ENCODE data around the gene ZNF385B.

ZNF385B gene

DNA sequence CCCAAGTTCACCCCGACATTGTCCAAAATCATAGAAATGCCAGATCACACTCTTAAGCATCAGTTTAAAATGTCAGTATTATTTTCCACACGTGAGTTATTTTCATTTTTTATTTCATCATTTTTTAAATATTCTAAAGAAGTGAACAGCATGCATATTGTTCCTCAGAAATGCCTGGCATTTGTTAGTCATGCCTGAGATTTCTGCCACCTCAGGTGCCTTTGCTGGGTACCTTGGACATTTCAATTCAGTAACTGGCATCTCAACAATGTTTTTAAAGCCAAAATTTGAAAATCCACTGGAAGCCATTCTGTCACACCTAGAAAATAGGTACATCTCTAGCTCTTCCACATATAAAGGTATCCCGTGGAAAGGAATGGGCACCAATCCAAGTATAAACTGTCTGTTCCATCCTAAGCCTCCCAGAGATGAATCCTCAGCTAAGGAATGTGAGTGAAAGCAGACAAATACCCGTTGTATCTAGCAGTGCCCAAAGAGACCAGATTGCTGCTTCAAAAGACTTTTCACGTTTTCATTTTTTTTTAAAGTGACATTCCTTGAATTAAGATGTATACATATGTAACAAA lies 159.8 kb downstream of the ZNF385B start:
- H3K27ac ChIP-seq (ENCODE audit: low read depth, low read length), result no peak overlapping the region
- H3K36me3 ChIP-seq (ENCODE audit: control insufficient read depth in 5 of 5, insufficient read depth in 5 of 5, low read length in 5 of 5), result no peaks in the 10 kb centered on the region
- peaks cover 0 to 4% (median 0%) of the 10 kb centered on the region in 5 donors for H3K9me3 ChIP-seq (ENCODE audit: control insufficient read depth in 5 of 5, low read length in 5 of 5)
- H3K27me3 ChIP-seq (ENCODE audit: control insufficient read depth in 5 of 5, insufficient read depth in 4 of 5, low read length in 5 of 5), result no peaks in the 10 kb centered on the region
- no peak overlapping the region for H3K4me3 ChIP-seq (ENCODE audit: low read depth in 1 of 5, low read length in 5 of 5)
- no peak overlapping the region for H3K9ac ChIP-seq (ENCODE audit: low read length in 5 of 5)
- no peaks in the 10 kb centered on the region for H3K4me1 ChIP-seq (ENCODE audit: control insufficient read depth in 5 of 5, insufficient read depth in 5 of 5, low read length in 5 of 5)

DNA sequence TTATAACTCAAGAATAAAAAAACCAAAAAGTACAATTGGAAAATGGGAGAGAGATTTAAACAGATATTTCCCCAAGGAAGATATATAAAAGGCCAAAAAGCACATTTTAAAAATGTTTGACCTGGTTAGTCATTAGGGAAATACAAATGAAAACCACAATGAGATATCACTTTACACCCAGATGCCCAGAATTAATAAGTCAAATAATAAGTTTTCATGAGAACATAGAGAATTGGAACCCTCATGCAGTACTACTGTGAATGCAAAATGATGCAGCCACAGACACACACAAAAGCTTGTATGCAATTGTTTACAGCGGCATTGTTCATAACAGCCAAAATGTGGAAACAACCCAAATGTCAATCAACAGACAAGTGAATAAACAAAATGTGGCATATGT lies 165.9 kb downstream of the ZNF385B start:
- H3K4me1 ChIP-seq (ENCODE audit: control insufficient read depth in 5 of 5, insufficient read depth in 5 of 5, low read length in 5 of 5), result no peaks in the 10 kb centered on the region
- H3K36me3 ChIP-seq (ENCODE audit: control insufficient read depth in 5 of 5, insufficient read depth in 5 of 5, low read length in 5 of 5), result no peaks in the 10 kb centered on the region
- peaks cover 0 to 4% (median 0%) of the 10 kb centered on the region in 5 donors for H3K9me3 ChIP-seq (ENCODE audit: control insufficient read depth in 5 of 5, low read length in 5 of 5)
- no peak overlapping the region for H3K4me3 ChIP-seq (ENCODE audit: low read depth in 1 of 5, low read length in 5 of 5)
- H3K27ac ChIP-seq (ENCODE audit: low read depth, low read length), result no peak overlapping the region
- H3K9ac ChIP-seq (ENCODE audit: low read length in 5 of 5), result no peak overlapping the region
- peaks cover 0 to 2% (median 0%) of the 10 kb centered on the region in 5 donors for H3K27me3 ChIP-seq (ENCODE audit: control insufficient read depth in 5 of 5, insufficient read depth in 4 of 5, low read length in 5 of 5)

- peaks cover 0 to 4% (median 0%) of the 10 kb centered on the region in 5 donors for H3K9me3 ChIP-seq (ENCODE audit: control insufficient read depth in 5 of 5, low read length in 5 of 5)
- no peaks in the 10 kb centered on the region for H3K4me1 ChIP-seq (ENCODE audit: control insufficient read depth in 5 of 5, insufficient read depth in 5 of 5, low read length in 5 of 5)
- no peak overlapping the region for H3K4me3 ChIP-seq (ENCODE audit: low read depth in 1 of 5, low read length in 5 of 5)
- H3K27me3 ChIP-seq (ENCODE audit: control insufficient read depth in 5 of 5, insufficient read depth in 4 of 5, low read length in 5 of 5), result peaks cover 0 to 2% (median 0%) of the 10 kb centered on the region in 5 donors
- no peak overlapping the region for H3K27ac ChIP-seq (ENCODE audit: low read depth, low read length)
- H3K9ac ChIP-seq (ENCODE audit: low read length in 5 of 5), result no peak overlapping the region
- H3K36me3 ChIP-seq (ENCODE audit: control insufficient read depth in 5 of 5, insufficient read depth in 5 of 5, low read length in 5 of 5), result no peaks in the 10 kb centered on the region
Observed at GRCh38 chr2:179694963-179695362, 166.4 kb downstream of the ZNF385B start.

DNA sequence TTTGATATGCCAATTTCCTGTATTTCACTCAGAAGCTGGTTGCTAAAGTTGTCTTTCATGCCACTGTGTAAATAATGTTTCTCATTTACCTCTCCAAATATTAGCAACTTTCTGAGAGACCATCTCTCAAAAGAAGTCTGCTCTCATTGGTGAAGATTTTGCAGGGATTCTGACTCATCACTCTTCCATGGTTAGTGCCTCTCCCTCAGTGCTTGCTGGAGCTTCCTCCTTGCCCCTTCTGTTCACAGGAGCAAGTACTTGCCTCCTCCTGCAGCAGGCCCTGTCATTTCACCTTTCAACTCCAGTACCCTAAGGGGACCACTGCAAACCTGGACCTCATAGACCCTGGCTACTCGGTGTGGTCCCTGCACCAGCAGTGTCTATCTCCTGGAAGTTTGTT lies 168.8 kb downstream of the ZNF385B start:
- Histone ChIP-seq H3K4me1 (ENCODE audit: control insufficient read depth in 5 of 5, insufficient read depth in 5 of 5, low read length in 5 of 5) (no peaks in the 10 kb centered on the region), H3K27ac (ENCODE audit: low read depth, low read length) (no peak overlapping the region), H3K4me3 (ENCODE audit: low read depth in 1 of 5, low read length in 5 of 5) (no peak overlapping the region), H3K36me3 (ENCODE audit: control insufficient read depth in 5 of 5, insufficient read depth in 5 of 5, low read length in 5 of 5) (no peaks in the 10 kb centered on the region), H3K9me3 (ENCODE audit: control insufficient read depth in 5 of 5, low read length in 5 of 5) (peaks cover 0 to 3% (median 0%) of the 10 kb centered on the region in 5 donors), H3K27me3 (ENCODE audit: control insufficient read depth in 5 of 5, insufficient read depth in 4 of 5, low read length in 5 of 5) (peaks cover 0 to 2% (median 0%) of the 10 kb centered on the region in 5 donors), H3K9ac (ENCODE audit: low read length in 5 of 5) (no peak overlapping the region)

GRCh38 chr2:179692043-179692442 lies 169.4 kb downstream of the ZNF385B start:
- Histone ChIP-seq H3K27me3 (ENCODE audit: control insufficient read depth in 5 of 5, insufficient read depth in 4 of 5, low read length in 5 of 5) (peaks cover 0 to 2% (median 0%) of the 10 kb centered on the region in 5 donors), H3K4me1 (ENCODE audit: control insufficient read depth in 5 of 5, insufficient read depth in 5 of 5, low read length in 5 of 5) (peaks cover 0 to under 1% (median 0%) of the 10 kb centered on the region in 5 donors), H3K9ac (ENCODE audit: low read length in 5 of 5) (no peak overlapping the region), H3K9me3 (ENCODE audit: control insufficient read depth in 5 of 5, low read length in 5 of 5) (no peaks in the 10 kb centered on the region), H3K36me3 (ENCODE audit: control insufficient read depth in 5 of 5, insufficient read depth in 5 of 5, low read length in 5 of 5) (no peaks in the 10 kb centered on the region), H3K4me3 (ENCODE audit: low read depth in 1 of 5, low read length in 5 of 5) (no peak overlapping the region), H3K27ac (ENCODE audit: low read depth, low read length) (no peak overlapping the region)

- Histone ChIP-seq H3K36me3 (ENCODE audit: control insufficient read depth in 5 of 5, insufficient read depth in 5 of 5, low read length in 5 of 5) (no peaks in the 10 kb centered on the region), H3K4me1 (ENCODE audit: control insufficient read depth in 5 of 5, insufficient read depth in 5 of 5, low read length in 5 of 5) (peaks cover 0 to 3% (median 0%) of the 10 kb centered on the region in 5 donors), H3K4me3 (ENCODE audit: low read depth in 1 of 5, low read length in 5 of 5) (no peak overlapping the region), H3K27me3 (ENCODE audit: control insufficient read depth in 5 of 5, insufficient read depth in 4 of 5, low read length in 5 of 5) (peaks cover 0 to 2% (median 0%) of the 10 kb centered on the region in 5 donors), H3K9me3 (ENCODE audit: control insufficient read depth in 5 of 5, low read length in 5 of 5) (no peaks in the 10 kb centered on the region), H3K27ac (ENCODE audit: low read depth, low read length) (no peak overlapping the region), H3K9ac (ENCODE audit: low read length in 5 of 5) (no peak overlapping the region)
Observed at GRCh38 chr2:179691235-179691634, 170.2 kb downstream of the ZNF385B start.

DNA sequence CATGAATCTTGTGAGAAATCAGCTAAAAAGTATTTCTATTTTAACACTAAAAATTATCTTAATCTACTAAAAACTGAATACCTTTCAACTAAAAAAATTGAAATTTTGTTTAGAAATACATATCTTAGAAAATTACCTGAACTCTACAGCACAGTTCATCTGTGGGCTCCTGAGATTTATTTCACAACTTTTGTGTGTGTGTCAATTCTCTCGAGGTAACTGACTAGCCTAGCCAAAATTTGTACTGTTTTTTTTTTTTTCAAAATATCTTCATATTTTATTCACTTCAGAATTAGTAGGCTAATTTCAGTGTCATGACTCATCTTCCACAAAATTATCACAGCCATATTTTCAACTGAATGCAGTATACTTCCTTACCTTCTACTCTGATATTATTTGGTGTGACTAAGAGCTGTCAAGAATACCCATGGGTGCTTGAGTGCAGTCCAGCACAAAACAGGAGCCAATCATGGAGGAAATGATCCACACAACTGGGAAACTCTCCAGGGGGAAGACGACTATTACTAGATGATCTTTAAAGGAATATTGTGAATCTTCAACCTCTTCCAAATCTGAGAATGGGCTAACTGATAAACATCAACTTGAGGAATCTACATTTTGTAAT lies 174.6 kb downstream of the ZNF385B start:
- Histone ChIP-seq H3K4me3 (ENCODE audit: low read depth in 1 of 5, low read length in 5 of 5) (no peak overlapping the region), H3K36me3 (ENCODE audit: control insufficient read depth in 5 of 5, insufficient read depth in 5 of 5, low read length in 5 of 5) (no peaks in the 10 kb centered on the region), H3K9ac (ENCODE audit: low read length in 5 of 5) (no peak overlapping the region), H3K9me3 (ENCODE audit: control insufficient read depth in 5 of 5, low read length in 5 of 5) (no peaks in the 10 kb centered on the region), H3K27me3 (ENCODE audit: control insufficient read depth in 5 of 5, insufficient read depth in 4 of 5, low read length in 5 of 5) (peaks cover 0 to 2% (median 0%) of the 10 kb centered on the region in 5 donors), H3K4me1 (ENCODE audit: control insufficient read depth in 5 of 5, insufficient read depth in 5 of 5, low read length in 5 of 5) (peaks cover 0 to 3% (median 0%) of the 10 kb centered on the region in 5 donors), H3K27ac (ENCODE audit: low read depth, low read length) (no peak overlapping the region)

DNA sequence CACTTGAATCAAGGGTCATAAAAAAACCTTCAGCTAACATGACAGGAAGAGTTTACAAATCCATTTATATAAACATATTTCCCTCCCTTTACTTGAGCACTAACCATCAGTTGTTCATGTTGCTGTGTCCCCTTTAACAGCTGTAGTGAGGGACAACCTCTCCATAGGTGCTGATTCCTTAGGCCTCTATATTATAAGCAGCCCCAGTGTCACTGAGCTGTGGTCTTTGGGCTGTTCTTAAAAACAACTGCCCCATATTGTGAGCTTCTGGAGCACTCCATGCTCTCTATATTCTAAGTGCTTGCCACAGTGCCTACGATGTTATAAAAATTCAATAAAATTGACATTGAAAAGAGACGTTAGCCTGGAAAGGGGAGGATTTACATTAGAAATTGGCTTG lies 175.3 kb downstream of the ZNF385B start:
- H3K27me3 ChIP-seq (ENCODE audit: control insufficient read depth in 5 of 5, insufficient read depth in 4 of 5, low read length in 5 of 5), result peaks cover 0 to 2% (median 0%) of the 10 kb centered on the region in 5 donors
- peaks cover 0 to 3% (median 0%) of the 10 kb centered on the region in 5 donors for H3K4me1 ChIP-seq (ENCODE audit: control insufficient read depth in 5 of 5, insufficient read depth in 5 of 5, low read length in 5 of 5)
- no peak overlapping the region for H3K27ac ChIP-seq (ENCODE audit: low read depth, low read length)
- H3K9ac ChIP-seq (ENCODE audit: low read length in 5 of 5), result no peak overlapping the region
- H3K4me3 ChIP-seq (ENCODE audit: low read depth in 1 of 5, low read length in 5 of 5), result no peak overlapping the region
- H3K36me3 ChIP-seq (ENCODE audit: control insufficient read depth in 5 of 5, insufficient read depth in 5 of 5, low read length in 5 of 5), result no peaks in the 10 kb centered on the region
- no peaks in the 10 kb centered on the region for H3K9me3 ChIP-seq (ENCODE audit: control insufficient read depth in 5 of 5, low read length in 5 of 5)

- H3K4me3 ChIP-seq (ENCODE audit: low read depth in 1 of 5, low read length in 5 of 5), result no peak overlapping the region
- H3K9me3 ChIP-seq (ENCODE audit: control insufficient read depth in 5 of 5, low read length in 5 of 5), result no peaks in the 10 kb centered on the region
- H3K9ac ChIP-seq (ENCODE audit: low read length in 5 of 5), result no peak overlapping the region
- no peaks in the 10 kb centered on the region for H3K36me3 ChIP-seq (ENCODE audit: control insufficient read depth in 5 of 5, insufficient read depth in 5 of 5, low read length in 5 of 5)
- no peaks in the 10 kb centered on the region for H3K27me3 ChIP-seq (ENCODE audit: control insufficient read depth in 5 of 5, insufficient read depth in 4 of 5, low read length in 5 of 5)
- H3K27ac ChIP-seq (ENCODE audit: low read depth, low read length), result no peak overlapping the region
- H3K4me1 ChIP-seq (ENCODE audit: control insufficient read depth in 5 of 5, insufficient read depth in 5 of 5, low read length in 5 of 5), result peaks cover 0 to 3% (median 0%) of the 10 kb centered on the region in 5 donors
Observed at GRCh38 chr2:179685146-179685545, 176.3 kb downstream of the ZNF385B start.

- no peaks in the 10 kb centered on the region for H3K27me3 ChIP-seq (ENCODE audit: control insufficient read depth in 5 of 5, insufficient read depth in 4 of 5, low read length in 5 of 5)
- no peaks in the 10 kb centered on the region for H3K9me3 ChIP-seq (ENCODE audit: control insufficient read depth in 5 of 5, low read length in 5 of 5)
- no peak overlapping the region for H3K9ac ChIP-seq (ENCODE audit: low read length in 5 of 5)
- H3K4me1 ChIP-seq (ENCODE audit: control insufficient read depth in 5 of 5, insufficient read depth in 5 of 5, low read length in 5 of 5), result peaks cover 0 to 3% (median 0%) of the 10 kb centered on the region in 5 donors
- no peak overlapping the region for H3K27ac ChIP-seq (ENCODE audit: low read depth, low read length)
- no peaks in the 10 kb centered on the region for H3K36me3 ChIP-seq (ENCODE audit: control insufficient read depth in 5 of 5, insufficient read depth in 5 of 5, low read length in 5 of 5)
- H3K4me3 ChIP-seq (ENCODE audit: low read depth in 1 of 5, low read length in 5 of 5), result no peak overlapping the region
Observed at GRCh38 chr2:179682756-179683155, 178.7 kb downstream of the ZNF385B start.

All from subcutaneous abdominal adipose tissue (tissue), 5 donors.